HuH-7 (cell line): Measurements from ENCODE around the gene ABCC4.

ENCODE experiments used
- DNase-seq: peaks from one replicate; pipeline ENCODE4 v3.0.0; 2011; ENCODE audit warnings: low spot score

ABCC4 gene

GRCh38 chr13:95301183-95301967, at the start of gene ABCC4:
ABCC4 (minus strand) TSS chr13:95301451; CDS start chr13:95301314, 137 bp downstream.
- peak; percentile 42 for DNase-seq

- no peak for DNase-seq
Observed at GRCh38 chr13:95349267-95349666, 48.0 kb upstream of the ABCC4 start.

GRCh38 chr13:95343944-95344343, 42.7 kb upstream of the ABCC4 start:
- no peak for DNase-seq

GRCh38 chr13:95341441-95341840, 40.2 kb upstream of the ABCC4 start:
- DNase-seq: no peak

GRCh38 chr13:95338905-95339304, 37.7 kb upstream of the ABCC4 start:
- no peak for DNase-seq

GRCh38 chr13:95337597-95337996, 36.3 kb upstream of the ABCC4 start:
- no peak for DNase-seq

GRCh38 chr13:95335667-95336066, 34.4 kb upstream of the ABCC4 start:
- no peak for DNase-seq

GRCh38 chr13:95328386-95328785, 27.1 kb upstream of the ABCC4 start:
- DNase-seq: no peak

- no peak for DNase-seq
Observed at GRCh38 chr13:95327190-95327589, 25.9 kb upstream of the ABCC4 start.

GRCh38 chr13:95326695-95327094, 25.4 kb upstream of the ABCC4 start:
- no peak for DNase-seq

GRCh38 chr13:95325485-95325884, 24.2 kb upstream of the ABCC4 start:
- DNase-seq: no peak

- DNase-seq: no peak
Observed at GRCh38 chr13:95323930-95324662, 22.8 kb upstream of the ABCC4 start.

GRCh38 chr13:95319551-95320274, 18.5 kb upstream of the ABCC4 start:
- DNase-seq: no peak

GRCh38 chr13:95317039-95317989, 16.1 kb upstream of the ABCC4 start:
- DNase-seq: no peak

- no peak for DNase-seq
Observed at GRCh38 chr13:95315752-95316151, 14.5 kb upstream of the ABCC4 start.

GRCh38 chr13:95307507-95307906, 6.3 kb upstream of the ABCC4 start:
- no peak for DNase-seq

- DNase-seq: no peak
Observed at GRCh38 chr13:95304453-95304852, 3.2 kb upstream of the ABCC4 start.

- DNase-seq: no peak
Observed at GRCh38 chr13:95301968-95302393, 730 bp upstream of the ABCC4 start.

GRCh38 chr13:95300625-95301182, 547 bp downstream of the ABCC4 start:
- DNase-seq: peak; percentile 12

GRCh38 chr13:95298971-95299621, 2.2 kb downstream of the ABCC4 start:
- DNase-seq: no peak
